Fibroblast of mammary gland (primary cell): ENCODE results near the gene ERC1.
"Not testable (repeated sequence)": the region's sequence is repeated elsewhere in the genome, so short reads cannot be mapped to it uniquely, and the experiment has no call there.

Experiments used
- DNase-seq: peaks from one replicate; pipeline ENCODE4 v3.0.0-alpha.2; 2010; ENCODE audit warnings: low read depth
- H3K4me3 ChIP-seq: 2 replicates; pipeline ENCODE4 v1.5.1; 2011; ENCODE audit warnings: low read depth, mild to moderate bottlenecking, low read length, moderate library complexity; ENCODE audit not compliant: control insufficient read depth
- CTCF ChIP-seq: conservative IDR thresholded peaks from 2 replicates; pipeline ENCODE4 v1.5.1; 2011; ENCODE audit warnings: low read depth, low read length, inconsistent platforms; ENCODE audit not compliant: control insufficient read depth, insufficient read depth

Gene ERC1

GRCh38 chr12:1184402-1184801 lies 193.4 kb downstream of the ERC1 start:
- no peak for TF ChIP-seq CTCF
- DNase-seq: no peak
- no peak overlapping the region for H3K4me3 ChIP-seq

- no peak overlapping the region for H3K4me3 ChIP-seq
- no peak for DNase-seq
- TF ChIP-seq CTCF: no peak
Observed at GRCh38 chr12:1185460-1186182, 194.6 kb downstream of the ERC1 start.

GRCh38 chr12:1186298-1186697 lies 195.3 kb downstream of the ERC1 start:
- no peak for TF ChIP-seq CTCF
- DNase-seq: no peak
- H3K4me3 ChIP-seq: no peak overlapping the region

GRCh38 chr12:1188016-1188415 lies 197.0 kb downstream of the ERC1 start:
- no peak for TF ChIP-seq CTCF
- H3K4me3 ChIP-seq: no peak overlapping the region
- DNase-seq: no peak

GRCh38 chr12:1189163-1189562 lies 198.1 kb downstream of the ERC1 start:
- no peak for DNase-seq
- no peak overlapping the region for H3K4me3 ChIP-seq
- no peak for TF ChIP-seq CTCF

GRCh38 chr12:1195513-1195912 lies 204.5 kb downstream of the ERC1 start:
- TF ChIP-seq CTCF: no peak
- H3K4me3 ChIP-seq: no peak overlapping the region
- DNase-seq: no peak

- no peak overlapping the region for H3K4me3 ChIP-seq
- TF ChIP-seq CTCF: no peak
- DNase-seq: peak; percentile 21
Observed at GRCh38 chr12:1197264-1198018, 206.4 kb downstream of the ERC1 start.

- DNase-seq: not testable (repeated sequence)
Observed at GRCh38 chr12:1198854-1199253, 207.8 kb downstream of the ERC1 start.

More at GRCh38 chr12:1198854-1199253, 207.8 kb downstream of the ERC1 start:
- H3K4me3 ChIP-seq: not testable (repeated sequence)
